DMS114 treated with DMSO at 0.1 percent for 48 hours (cell line): Measurements from ENCODE around the gene TRIM25.

Experiments
- DNase-seq: peaks from one replicate; lab custom pipeline; 2025; ENCODE audit not compliant: unreplicated experiment; lab: John Stamatoyannopoulos, UW

TRIM25 gene

GRCh38 chr17:56896217-56896967 is 17.5 kb downstream of the TRIM25 start:
- DNase-seq: no peak

DNA sequence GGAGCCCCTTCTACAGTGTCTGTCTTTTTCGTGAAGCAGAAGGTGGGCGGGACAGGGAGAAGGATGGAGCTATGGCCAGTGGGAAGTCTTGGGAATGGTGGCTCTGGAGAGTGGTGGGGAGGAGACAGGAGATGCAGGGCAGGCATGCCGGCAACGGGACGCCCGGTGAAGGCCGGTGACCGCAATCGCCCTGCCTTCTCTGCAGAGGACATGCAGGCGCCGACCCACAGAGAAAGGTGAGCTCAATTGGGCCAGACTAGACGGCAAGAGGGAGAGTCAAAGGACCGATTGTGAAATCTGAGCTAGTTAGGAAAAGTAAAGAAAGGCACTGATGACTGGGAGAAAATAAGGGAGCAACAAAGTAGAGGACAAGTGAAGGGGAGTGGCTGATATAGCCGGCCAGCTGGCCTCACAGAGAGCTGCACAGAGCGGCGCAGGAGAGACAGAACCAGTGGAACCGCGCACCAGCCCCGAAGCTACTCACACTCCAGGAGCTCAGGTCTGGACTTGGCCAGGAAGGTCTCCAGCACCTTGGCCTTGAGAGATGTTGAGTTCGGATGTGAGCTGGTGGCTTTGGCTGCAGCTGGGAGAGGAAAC is 18.9 kb downstream of the TRIM25 start:
- DNase-seq: no peak

DNA sequence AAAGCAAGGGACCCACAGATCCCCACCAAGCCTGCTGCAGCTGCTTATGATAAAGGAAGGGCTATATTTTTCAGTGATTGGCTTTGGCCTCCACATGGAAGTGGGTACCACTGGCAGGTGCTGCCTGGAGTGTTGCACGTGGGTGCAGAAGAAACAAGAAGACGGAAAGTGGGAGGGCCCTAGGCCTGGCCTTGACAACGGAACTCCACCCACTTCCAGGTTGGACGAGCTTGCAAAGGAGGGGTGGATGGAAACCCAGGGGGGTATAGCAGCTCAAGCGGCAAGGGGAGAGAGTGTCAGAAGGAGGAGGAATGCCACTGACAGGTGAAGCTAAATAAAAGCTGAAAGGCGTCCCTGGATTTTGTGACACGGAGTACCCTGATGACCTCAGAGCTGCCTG is 20.3 kb downstream of the TRIM25 start:
- DNase-seq: no peak

GRCh38 chr17:56892333-56892732 is 21.5 kb downstream of the TRIM25 start:
- DNase-seq: no peak

DNA sequence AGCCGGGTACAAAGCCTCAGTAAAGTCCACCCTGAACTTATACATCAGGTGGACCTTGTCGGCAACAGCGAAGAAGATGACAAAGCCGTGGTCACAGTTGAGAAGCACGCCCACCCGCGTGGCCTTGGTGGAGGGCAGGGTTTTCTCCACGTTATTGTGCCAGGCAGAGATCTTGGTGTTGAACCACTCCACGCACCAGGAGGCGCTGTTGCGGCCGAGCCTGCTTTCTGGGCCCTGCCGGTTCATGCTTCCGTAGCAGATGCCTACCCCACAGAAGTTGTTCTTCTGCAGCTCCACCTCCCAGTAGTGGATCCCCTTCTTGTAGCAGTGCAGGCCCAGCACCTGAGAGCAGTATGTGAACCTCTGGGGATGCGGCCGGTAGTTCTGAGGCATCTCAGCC is 22.1 kb downstream of the TRIM25 start:
- no peak for DNase-seq

DNA sequence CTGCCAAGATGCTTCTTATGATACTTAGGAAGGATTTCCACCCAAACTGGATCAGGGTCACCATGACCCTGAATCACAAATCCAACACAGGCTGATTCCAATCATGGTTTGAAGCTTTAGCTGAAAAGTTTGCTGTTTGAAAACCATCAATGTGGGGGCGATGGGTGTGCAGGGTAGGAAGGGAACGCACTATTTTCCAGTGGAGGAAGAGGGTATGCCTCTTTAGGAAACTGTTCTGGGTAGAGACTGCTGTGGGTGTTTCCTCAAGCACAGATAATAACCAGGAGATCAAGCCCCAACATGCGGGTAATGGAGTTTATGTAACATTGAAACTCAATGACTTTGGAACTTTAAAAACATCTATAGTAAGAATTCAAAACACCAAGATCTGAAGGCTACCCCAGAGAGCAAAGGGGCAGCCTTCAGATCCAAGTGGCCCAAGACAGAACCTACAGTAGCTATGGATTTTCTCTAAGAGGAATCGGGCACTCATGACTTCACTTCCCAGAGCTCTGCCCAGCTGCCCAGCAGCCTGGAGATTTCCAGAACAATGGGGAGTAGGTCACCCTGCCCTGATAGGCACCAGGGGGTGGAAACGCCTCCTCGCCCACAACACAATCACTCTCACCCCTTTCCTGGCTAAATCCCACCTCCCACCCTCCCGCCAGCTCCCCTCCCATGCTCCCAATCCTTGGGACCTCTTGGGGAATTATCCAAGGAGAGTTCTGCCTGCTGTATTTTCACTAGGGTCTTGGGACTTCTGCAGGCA is 22.8 kb downstream of the TRIM25 start:
- no peak for DNase-seq

DNA sequence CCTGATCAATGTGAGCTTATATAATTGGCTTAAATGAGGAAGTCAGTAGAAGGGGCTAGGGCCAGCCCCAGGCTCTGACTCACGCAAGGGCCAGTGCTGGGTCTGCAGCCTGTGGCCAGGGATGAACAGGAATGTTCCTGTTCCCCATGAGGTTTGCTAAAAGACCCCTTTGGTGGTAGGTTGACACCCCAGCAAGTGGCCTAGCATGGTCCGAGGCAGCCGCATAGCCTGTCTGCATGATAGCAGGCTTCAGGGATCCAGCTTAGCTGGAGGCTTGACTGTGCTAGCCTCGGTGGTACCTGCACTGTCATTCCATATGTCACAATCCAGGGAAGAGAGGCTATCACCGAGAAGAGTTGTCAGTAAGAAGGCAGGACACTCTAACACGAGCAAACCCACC is 23.5 kb downstream of the TRIM25 start:
- no peak for DNase-seq

GRCh38 chr17:56887552-56888467 is 26.0 kb downstream of the TRIM25 start:
- no peak for DNase-seq

GRCh38 chr17:56887105-56887504 is 26.7 kb downstream of the TRIM25 start:
- DNase-seq: no peak

GRCh38 chr17:56886288-56886731 is 27.5 kb downstream of the TRIM25 start:
- no peak for DNase-seq

GRCh38 chr17:56885312-56885657 is 28.6 kb downstream of the TRIM25 start:
- no peak for DNase-seq

DNA sequence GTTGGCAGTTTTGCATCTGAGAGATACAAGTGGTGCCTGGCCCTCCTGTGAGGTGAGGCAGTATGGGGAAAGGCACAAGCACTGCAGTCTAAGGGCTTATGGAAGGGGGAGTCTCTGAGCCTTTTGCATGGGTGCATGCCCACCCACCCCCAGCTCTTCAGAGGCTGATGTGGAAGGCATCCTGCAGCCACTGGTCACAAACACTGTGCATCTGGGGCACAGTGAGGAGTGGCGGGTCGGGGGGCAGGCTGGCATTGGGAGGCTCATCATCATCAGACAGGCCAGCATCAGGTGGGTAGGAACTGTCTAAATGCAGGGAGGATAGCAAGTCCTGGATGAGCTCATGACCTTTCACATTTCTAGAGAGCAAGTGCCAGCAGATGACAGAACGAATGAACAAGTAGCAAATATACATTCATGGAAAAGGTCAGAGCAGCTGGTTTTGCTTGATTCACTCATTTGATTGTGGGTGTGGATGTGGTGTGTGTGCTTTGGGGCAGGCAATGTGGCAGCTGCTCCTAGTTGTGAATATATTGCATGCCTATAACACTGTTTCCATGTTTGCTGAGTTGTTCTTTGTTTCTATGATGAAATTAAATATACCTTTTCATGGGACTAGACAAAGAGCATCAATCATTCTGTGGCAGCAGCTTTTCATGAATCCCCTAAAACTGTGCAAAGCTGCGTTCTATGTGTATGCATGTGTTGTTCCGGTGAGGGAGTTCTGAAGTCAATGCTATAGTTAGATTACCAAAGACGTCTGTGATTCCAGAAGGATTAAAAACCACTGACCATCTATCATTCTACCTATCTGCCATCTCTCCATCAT is 29.2 kb downstream of the TRIM25 start:
- DNase-seq: no peak

GRCh38 chr17:56883616-56884015 is 30.2 kb downstream of the TRIM25 start:
- no peak for DNase-seq

DNA sequence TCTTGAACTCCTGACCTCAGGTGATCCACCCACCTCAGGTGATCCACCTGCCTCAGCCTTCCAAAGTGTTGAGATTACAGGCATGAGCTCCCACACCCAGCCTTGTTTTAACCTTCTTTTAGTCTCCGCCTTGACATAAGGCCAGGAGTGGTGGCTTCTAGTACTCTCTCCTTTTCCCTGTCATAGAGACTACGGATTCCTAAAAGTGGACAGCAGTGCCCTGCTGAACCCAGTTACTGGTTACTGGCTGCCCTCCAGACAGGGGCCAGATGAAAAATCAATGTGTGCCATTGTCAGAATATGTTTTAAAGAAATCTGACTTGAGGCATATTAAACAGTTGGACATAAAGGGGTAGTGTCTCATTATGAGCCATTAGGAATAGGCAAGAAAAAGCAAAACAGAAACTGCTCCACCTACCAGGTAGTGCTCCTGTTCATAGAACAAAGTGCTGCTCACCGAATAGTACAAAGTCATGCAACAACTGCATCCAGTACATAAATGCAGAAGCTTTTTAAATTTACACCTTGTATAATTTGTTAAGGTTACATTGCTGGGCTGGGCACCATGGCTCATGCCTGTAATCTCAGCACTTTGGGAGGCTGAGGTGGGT is 32.1 kb downstream of the TRIM25 start:
- no peak for DNase-seq

- no peak for DNase-seq
Measured at GRCh38 chr17:56880571-56880970, 33.3 kb downstream of the TRIM25 start.

DNA sequence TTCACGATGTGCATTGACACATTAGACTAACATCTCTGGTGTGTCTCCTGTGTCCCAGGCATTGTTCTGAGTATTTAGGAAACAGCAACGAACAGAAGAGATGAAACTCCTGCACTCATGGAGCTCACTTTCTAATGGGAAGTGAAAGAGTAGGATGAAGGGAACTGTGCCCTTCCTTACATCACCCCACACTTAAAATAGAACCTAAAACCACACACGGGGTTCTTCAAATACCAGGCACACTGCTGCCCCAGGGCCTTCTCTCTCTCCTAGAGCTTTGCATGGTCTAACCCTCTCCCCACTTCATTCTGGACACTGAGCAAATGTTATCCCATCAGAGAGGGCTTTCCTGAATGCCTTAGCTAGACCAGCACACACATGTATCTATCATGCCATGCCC is 33.7 kb downstream of the TRIM25 start:
- DNase-seq: no peak

DNA sequence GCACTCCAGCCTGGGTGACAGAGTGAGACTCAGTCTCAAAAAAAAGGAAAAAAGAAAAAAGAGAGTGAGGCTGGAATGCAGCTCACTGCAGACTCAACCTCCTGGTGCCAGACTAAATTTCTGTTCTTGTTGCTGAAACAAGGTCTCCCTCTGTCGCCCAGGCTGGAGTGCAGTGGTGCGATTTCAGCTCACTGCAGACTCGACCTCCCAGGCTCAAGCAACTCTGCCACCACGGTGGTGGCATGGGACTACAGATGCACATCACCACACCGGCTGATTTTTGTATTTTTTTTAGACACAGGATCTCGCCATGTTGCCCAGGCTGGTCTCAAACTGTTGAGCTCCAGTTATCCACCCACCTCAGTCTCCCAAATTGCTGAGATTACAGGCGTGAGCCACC is 34.6 kb downstream of the TRIM25 start:
- no peak for DNase-seq

DNA sequence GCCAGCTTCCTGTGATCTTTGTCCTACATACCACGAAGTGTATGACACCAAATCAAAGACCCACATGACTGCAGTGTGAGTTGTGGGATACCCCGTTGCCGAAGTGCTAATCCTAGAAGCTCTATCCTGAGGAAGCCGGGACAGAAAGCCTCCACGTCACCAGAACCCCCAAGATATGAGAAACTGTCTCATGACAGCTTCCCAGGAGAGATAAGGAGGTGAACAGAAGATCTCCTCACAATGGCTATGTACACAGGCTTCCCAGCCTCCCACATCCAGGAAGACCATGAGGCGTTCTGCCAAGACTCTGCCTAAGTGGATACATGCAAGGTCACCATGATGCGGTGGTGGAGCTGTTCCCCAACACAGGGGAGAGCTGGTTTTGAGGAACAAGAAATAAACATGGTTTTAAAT is 37.1 kb downstream of the TRIM25 start:
- DNase-seq: no peak

- DNase-seq: no peak
Measured at GRCh38 chr17:56870081-56870651, 43.7 kb downstream of the TRIM25 start.

- no peak for DNase-seq
Measured at GRCh38 chr17:56868716-56869115, 45.1 kb downstream of the TRIM25 start.
